ENCODE measurements around the gene MPL.

MPL gene

DNA sequence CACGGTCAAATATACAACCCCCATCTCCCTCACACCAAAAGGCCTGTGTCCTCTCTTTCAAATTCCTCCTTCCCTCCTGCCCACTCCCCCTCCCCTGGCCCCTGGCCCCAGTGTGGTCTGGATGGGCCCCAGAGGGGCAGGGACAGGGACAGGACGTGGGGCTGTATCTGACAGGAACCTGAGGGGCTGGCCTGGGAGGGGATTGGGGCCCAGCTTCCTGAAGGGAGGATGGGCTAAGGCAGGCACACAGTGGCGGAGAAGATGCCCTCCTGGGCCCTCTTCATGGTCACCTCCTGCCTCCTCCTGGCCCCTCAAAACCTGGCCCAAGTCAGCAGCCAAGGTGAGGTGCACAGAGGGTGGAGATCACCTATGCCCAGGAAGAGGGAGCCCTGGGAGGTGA, at the start of gene MPL:
Gene MPL (plus strand): TSS at position 231 of the 400 bp plus-strand sequence. CDS start 31 bp downstream, at position 262.
- DNase-seq: no peak

DNA sequence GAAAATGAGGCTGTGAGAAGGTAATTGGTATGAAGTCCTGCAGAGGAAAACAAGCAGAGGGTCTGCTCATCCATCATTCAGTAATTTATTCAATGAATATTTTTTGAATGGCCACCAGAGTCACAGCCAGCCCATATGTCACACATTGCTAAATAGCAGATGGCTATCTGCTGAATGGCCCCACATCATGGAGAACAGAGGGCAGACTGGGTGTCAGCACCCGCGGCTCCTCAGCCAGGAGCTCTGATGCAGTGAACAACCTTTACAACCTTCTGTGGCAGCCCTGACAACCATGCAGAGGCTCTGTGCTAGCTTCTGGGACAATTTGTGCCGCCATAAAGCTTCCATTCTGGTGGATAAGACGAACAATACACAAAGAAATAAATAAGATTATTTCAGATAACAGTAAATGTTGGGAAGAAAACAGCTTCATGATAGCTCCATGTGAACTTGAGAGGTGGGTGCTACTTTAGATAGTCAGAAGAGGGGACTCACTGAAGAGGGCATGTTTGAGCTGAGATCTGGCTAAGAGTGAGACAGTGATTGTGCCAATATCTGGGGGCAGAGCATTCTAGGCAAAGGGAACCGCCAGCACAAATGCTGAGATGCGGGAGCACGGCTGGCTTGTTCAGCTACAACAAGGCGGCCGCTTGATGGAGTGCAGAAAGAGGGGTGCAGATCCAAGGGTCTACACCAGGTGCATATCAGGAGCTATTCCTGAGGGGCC, 49.4 kb upstream of the MPL start:
- no peak for DNase-seq

DNA sequence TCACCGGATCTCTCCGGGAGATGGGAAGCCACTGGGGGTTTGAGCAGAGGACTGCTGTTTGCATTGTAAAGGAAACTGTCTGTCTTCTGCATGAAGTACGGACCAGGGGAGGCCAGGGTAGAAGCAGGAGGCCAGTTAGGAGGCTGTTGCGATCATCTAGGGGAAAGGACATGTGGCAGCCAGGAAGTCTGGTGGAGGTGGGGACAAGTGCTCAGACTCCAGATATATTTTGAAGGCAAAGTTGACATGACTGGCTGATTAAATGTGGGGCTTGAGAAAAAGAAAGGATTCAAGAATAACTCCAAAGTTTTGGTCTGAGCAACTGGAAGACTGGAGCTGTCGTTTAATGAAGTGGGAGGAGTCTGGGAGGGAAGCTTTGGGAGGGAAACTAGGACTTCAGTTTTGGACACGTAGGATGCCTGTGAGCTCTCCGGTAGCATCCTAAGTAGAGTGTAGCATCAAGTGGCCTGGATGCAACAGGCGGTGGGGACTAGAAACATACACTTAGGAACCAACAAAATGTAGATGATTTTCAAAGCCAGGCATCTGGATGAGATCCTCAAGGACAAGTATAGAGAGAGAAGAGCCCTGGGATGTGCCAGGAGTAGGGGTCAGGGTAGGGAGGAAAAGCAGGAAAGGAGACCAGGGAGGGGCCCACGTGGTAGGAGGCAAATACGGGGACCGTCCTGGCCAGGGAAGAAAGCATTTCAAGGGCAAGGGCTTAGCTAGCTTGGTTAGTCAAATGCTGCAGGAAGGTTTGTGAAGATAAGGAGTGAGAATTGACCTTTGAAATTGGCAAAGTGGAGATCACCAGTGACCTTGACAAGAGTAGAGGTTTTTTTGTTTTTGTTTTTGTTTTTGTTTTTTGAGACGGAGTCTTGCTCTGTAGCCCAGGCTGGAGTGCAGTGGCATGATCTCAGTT, 48.6 kb upstream of the MPL start:
- DNase-seq: no peak

DNA sequence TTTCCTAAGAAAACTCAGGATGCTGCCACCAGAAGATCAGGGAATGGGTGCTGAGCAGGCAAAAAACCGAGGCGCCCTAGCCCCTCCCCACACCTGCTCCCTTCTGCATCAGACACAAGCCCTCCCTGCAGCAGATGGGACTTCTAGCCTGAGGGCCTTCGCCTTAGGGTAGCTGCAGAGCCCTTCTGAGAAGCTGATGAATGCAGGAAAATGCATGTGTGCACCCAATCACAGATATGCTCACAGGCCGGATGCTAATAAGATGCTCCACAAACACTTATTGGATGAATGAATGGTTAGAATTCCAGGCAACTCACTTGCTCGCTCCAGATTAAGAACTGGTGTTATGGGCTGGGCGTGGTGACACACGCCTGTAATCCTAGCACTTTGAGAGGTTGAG, 45.4 kb upstream of the MPL start:
- DNase-seq: no peak

DNA sequence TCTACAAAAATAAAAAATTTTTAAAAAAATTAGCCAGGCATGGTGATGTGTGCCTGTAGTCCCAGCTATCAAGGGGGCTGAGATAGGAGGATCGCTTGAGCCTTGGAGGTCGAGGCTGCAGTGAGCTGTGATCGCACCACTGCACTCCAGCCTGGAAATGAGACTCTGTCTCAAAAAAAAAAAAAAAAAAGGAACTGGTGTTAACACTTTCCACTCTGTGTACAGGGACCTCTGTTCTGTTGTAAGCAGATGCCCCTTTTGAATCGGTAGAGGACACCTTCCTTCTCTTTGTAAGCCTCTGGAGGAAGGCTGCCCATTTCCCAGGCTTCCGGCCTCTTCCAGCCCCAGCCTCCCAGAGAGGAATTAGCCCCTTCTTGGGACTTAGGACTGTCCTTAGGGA, 44.9 kb upstream of the MPL start:
- DNase-seq: no peak

DNA sequence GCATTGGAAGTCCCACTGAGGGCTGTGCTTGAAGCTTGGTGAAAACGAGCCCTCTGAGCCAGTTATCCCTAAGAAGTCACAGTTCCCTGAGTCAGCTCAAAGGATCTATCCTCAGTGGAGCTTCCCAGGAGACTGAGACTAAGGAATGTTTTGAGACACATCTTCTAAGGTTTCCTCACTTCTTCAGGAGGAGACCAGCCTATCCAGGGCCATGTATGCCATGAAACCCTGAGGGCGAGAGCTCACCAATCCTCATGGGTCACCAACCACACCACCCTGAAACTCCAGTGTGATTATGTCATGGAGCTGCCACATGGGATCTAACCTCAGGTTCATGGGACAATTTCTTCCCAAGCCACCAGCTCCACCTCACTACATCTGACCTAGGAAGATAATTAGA, 44.4 kb upstream of the MPL start:
- no peak for DNase-seq

DNA sequence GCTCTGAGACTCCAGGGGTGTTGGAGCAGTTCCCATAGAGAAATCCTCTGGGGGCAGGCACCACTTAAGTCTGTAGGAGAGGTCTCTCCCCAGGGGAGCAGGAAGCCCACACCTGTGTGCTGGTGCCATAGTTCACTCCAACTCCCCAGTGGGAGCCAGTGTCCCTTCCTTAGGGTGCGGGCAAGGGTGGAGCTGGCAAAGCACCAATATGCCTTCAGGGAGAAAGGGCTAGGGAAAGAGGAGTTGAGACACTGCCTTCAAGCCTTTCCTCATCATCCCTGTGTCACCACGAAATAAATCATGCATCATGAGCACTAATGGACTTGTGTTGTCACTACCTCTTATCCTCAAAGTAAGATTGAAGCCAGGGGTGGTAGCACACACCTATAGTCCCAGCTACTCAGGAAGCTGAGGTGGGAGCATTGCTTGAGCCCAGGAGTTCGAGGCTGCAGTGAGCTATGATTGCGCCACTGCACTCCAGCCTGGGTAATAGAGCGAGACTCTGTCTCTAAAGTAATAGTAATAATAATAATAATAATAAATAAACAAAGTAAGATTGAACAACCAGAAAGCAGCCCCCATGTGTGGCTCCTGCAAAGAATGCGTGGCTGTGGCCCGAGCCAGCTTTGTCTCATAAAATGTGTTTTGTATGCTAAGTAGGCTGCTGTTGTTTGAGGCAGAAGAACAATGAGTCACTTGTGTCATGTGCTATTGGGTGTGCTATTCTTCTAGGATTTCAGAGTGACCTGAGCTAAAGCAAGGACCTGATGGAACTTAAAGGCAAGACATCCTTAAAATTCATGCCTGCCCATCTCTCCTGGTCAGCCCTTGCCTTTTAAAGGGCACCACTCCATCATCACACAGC, 43.5 kb upstream of the MPL start:
- no peak for DNase-seq

DNA sequence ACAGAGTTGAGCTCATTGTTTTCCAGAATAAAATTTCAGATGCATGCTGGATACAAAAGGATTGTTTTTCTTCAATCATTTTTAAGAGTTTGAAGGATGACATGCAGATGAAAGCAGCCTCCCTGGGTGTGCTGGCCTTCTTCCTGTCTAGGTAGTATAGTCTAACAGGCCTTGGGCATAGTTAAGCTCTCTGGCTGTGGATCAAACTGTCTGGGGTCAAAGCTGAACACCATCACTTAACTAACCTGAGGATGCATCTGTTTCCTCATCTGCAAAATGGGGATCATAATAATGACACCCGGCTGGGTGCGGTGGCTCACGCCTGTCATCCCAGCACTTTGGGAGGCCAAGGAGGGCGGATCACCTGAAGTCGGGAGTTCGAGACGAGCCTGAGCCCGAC, 42.9 kb upstream of the MPL start:
- DNase-seq: no peak

DNA sequence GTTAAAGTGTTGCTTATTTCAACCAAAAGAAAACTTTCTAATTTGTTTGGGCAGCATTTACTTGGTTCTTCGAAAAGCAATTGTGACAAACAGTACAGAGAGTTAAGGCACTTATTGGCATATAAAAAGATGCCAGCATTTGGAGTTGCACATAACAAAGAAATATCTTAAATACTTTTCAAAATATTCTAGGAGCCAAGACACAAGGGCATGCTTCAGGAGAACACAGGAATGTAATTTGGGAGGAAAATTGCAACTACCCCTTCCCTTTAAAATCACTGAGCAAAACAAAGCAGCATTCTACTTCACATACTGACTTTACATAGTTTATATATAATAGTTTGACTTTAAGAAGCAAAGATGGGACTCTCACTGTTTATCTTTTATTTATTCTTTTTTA, 41.4 kb upstream of the MPL start:
- DNase-seq: no peak

DNA sequence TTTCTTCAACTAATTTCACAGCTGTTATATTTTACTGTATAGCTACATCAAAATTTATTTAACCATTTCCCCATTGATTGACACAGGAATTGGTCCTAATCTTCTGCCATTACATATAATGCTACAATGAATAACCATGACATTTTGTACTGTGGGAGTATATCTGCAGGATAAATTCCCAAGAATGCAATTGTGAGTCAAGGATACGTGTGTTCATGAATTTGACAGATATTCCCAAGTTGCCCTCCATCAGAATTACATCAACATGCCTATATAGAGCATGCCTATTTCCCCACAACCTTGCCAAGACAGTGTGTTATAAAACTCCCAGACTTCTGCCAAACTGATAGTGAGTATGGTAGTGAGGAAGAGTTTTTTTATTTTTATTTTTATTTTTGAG, 39.6 kb upstream of the MPL start:
- no peak for DNase-seq

DNA sequence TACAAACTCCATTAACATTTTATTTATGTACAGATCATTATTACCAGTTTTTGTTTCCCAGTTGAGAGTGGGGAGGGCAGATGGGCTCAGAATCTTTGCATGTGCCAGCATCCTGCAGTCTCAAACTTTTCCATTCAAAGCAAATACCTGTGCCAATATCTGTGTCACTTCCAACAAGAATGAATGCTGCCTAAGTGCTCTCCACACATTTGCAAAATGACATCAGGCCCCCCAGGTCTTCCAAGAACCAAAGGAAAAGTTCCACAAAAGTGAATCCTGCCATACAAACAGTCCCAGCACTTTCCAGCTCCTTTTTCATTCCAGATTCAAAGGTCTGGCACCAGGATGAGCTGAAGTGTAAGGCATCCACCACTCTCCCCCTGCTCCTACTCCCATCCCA, 38.5 kb upstream of the MPL start:
- no peak for DNase-seq

DNA sequence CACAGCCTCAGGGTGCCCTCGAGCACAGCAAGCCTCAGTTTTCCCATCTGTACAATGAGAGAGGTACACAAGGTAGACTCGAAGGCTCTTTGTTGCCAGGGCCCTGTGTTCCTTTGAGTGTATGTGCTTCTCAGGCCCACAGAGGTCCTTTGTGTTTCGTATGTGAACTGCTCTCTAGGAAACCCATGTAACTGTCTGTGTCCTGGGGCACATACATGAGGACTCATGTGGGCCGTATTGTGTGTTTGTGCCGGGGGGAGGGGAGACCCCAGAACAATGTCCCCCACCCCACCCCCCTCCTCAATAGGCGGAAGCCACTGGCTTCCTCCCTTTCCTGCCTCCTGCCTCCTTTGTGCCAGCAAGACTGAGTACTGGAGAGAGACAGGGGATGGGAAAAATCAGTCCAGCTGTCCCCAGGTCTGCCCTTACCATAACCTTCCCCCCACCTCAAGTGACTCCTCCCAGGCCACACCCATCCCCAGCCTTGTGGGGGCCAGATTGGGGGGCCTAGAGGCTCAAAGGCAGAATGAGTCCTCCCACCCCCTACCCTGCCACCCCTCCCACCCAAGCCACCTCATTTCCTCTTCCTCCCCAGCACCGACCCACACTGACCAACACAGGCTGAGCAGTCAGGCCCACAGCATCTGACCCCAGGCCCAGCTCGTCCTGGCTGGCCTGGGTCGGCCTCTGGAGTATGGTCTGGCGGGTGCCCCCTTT, 37.1 kb upstream of the MPL start, which contains the start of gene TIE1:
Gene TIE1 (plus strand): TSS at position 605 of the 717 bp plus-strand sequence. CDS start 90 bp downstream, at position 695.
- no peak for DNase-seq

DNA sequence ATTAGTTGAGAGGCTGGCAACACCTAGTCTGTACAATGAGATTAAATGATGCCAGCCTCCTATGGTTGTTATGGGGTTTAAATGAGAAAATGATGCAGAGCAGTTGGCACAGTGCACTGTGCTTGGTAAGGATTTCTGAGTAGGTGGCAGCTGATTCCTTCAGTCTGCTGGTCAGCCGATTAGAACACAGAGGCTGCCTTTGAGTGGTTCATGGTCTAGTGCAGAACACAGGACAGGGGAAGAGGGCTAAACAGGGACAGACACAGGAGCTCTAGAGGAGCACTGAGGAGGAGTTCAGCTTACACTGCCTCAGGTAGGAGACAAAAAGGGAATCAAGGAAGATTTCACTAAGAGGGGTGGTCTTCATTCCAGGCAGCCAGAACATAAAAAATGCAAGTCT, 35.4 kb upstream of the MPL start:
- no peak for DNase-seq

DNA sequence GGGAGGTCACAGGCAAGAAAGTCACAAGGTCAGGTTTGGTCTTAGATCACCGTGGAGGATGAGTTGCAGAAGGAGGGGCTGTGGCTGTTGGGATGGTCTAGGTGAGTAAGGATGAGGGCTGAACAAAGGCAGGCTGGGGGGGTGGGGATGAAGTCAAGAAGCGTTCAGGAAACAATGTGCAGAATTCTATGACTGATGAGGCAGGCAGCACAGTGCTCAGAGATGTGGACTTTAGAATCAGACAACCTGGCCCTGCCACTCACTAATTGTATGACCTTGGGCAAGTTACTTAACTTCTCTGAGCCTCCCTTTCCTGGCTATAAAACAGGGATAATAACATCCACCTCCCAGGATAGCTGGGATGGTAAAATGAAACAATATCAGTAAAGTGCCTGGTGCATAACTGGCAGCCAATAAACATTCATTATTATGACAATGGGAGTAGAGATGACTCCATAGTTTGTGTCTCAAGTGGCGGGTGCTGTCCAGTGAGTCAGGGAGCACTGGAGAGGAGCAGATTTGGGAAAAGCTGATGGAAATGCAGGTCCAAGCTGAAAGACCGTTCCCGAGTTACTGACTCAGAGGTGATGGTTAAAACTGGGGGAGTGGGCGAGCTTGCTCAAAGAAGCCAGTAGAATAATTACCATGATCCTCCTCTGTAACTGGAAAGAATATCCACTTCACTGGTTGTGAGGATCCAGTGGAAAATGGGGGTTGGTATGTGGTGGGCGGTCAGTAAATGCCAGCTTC, 34.7 kb upstream of the MPL start:
- no peak for DNase-seq

DNA sequence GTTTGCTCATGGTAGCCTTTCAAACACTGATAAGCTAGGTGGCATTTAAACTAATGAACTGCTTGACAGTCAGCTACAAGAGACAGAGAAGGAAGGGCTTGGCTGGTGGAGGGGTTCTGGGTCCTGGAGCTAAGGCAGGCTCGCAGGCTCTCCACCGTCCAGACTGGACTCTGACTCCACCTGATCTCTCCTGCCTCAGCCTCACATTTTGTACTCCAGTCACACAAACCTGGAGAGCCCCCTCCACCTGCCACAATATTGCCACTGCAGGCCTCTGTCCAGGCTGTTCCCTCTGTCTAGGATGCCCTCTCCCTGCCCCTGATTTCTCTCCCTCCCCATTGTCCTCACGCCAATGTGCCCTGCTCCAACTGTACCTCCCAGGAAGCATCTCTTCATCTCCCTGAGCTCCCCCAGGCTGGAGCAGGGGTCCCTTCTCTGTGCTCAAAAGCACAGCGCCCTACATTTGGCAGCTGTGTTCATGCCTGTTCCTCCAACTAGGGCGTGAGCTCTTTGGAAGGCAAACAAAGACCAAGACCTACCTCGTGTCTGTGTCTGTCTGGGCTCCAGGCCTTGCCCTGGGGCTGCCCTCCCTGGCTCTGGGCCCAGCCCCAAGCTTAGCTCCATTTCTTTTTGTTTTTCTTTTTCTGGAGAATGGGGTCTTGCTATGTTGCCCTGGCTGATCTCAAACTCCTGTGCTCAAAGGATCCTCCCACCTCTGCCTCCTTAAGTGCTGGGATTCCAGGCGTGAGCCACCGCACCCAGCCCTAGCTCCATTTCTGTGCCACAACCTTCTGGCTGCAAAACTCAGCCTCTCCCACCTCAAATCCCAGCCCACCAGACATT, 33.9 kb upstream of the MPL start:
- no peak for DNase-seq

DNA sequence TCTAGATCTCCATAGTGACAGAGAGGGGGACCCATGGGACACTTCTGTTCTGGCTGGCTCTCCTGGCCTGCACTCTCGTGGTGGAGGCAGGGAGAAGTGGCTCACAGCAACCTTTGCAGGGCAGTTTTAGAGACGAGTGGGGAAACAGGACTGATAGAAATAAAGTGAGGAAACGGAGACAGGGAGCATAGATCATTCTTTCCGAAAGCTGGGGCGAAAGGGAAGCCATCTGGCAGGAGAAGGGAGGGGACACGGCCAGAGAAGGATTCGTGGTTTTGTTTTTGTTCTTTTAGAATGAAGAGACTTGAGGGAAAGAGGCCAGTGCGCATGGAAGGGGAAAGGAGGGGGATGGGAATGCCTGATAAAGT, 33.3 kb upstream of the MPL start:
- DNase-seq: no peak

DNA sequence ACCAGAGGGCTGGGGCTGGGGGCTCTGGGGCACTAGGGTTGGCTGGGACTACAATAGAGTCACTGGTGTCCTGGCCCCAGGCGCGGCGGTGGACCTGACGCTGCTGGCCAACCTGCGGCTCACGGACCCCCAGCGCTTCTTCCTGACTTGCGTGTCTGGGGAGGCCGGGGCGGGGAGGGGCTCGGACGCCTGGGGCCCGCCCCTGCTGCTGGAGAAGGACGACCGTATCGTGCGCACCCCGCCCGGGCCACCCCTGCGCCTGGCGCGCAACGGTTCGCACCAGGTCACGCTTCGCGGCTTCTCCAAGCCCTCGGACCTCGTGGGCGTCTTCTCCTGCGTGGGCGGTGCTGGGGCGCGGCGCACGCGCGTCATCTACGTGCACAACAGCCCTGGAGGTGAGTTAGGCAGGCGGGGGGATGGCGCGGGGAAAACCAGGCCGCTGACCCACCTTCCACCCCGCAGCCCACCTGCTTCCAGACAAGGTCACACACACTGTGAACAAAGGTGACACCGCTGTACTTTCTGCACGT, 32.8 kb upstream of the MPL start:
- DNase-seq: no peak

DNA sequence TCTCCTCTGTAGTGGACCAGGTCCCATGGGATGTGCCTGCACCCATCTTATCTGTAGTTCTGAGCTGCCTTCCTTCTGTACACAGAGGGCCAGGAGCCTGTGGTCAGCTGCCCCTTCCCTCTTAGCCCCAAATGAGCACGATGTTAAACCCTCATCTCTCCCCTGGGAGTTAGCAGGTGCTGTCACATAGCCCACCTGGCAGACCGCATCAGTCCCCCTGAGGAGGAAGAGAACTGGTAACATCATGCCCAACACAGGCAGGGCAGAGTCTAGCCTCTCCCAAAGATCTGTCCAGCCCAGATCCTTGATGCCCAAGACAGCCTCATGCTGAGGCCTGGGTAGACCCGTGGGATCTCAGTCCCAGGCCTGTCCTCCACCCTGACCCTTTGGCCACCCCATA, 32.2 kb upstream of the MPL start:
- DNase-seq: no peak

DNA sequence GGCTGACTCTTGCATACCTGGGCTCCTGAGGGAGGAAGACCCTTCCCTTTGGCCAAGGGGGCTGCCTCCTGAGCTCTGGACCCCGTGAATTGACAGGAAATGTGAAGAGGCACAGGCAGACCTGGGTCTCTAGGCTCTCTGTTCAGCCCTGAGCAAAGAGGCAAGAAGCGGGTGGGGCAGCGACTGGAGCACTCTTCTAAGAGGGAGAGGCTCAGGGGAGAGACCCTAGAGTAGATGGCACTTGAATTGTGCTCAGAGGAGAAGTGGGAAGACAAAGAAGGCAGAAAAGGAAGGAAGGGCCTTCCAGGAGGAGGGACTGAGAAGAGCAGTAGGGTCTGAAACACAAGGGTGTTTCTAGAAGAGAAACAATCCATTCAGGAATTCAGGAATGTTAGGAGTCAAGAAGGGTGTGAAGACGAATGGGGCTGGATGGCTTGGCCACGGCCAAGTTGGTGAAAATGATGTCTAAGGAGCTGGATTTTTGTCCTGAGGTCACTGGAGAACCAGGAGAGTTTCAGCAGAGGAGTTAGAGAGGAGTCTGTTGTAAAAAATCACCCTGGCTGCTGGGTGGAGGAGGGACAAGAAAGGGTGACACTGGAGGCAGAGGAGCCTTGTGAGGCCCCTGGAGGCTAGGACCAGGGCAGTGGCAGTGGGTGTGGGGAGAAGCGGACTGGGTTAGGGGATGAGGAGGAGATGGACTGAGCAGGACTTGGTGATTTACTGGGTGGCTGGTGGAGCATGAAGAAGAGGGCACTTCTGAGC, 31.5 kb upstream of the MPL start:
- DNase-seq: no peak
